Kasumi-1 (cell line): ENCODE results near the gene PBRM1.
A peak's percentile ranks its signal among the peaks of the same experiment; 100 is the strongest.

ENCODE experiments used
- DNase-seq, 2 experiments: peaks; one replicate each; lab custom pipeline; 2025; lab: John Stamatoyannopoulos, UW

The PBRM1 gene

DNA sequence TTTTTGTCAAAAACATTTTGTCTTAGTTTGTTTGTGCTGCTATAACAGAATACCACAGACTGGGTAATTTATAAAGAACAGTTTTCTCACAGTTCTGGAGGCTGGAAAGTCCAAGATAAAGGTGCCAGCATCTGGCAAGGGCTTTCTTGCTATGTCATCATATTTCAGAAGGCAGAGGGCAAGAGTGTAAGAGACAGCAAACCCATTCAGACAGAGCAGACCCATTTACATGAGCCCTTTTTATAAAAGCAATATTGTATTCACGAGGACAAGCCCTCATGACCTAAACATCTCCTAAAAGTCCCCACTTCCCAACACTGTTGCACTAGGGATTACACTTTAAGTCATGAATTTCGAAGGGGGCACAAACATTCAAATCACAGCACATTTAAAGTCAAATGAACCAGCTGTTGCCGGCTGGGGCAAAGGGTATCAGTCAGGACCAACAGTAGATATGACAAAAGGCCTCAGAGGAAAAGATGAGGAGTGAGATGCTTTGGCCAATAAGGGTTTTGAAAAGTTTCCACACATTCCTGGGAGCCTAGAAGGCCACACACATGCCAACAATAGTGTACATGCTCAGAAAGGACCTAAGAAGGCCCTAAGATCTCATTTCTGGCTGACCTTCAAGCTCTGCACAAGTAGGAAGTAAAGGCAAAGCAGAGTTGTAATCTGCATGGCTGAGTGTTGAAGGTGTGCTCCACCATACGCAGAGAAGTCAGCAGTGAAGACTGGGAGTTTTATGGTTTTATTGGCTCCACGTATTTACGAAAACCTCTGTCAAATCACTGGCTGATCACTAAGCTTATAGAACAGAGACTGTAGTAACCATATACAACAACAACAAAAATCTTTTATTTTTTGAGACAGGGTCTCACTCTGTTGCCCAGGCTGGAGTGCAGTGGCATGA lies 111.4 kb downstream of the PBRM1 start:
- no peak for DNase-seq

- DNase-seq: no peak
Measured at GRCh38 chr3:52572221-52572620, 113.5 kb downstream of the PBRM1 start.

GRCh38 chr3:52570076-52570475 lies 115.6 kb downstream of the PBRM1 start:
- no peak for DNase-seq

- DNase-seq: no peak
Measured at GRCh38 chr3:52568069-52568468, 117.6 kb downstream of the PBRM1 start.

GRCh38 chr3:52563984-52564383 lies 121.7 kb downstream of the PBRM1 start:
- no peak for DNase-seq

GRCh38 chr3:52561028-52561747 lies 124.5 kb downstream of the PBRM1 start:
- no peak for DNase-seq

- DNase-seq: no peak
Measured at GRCh38 chr3:52558436-52558835, 127.3 kb downstream of the PBRM1 start.

DNA sequence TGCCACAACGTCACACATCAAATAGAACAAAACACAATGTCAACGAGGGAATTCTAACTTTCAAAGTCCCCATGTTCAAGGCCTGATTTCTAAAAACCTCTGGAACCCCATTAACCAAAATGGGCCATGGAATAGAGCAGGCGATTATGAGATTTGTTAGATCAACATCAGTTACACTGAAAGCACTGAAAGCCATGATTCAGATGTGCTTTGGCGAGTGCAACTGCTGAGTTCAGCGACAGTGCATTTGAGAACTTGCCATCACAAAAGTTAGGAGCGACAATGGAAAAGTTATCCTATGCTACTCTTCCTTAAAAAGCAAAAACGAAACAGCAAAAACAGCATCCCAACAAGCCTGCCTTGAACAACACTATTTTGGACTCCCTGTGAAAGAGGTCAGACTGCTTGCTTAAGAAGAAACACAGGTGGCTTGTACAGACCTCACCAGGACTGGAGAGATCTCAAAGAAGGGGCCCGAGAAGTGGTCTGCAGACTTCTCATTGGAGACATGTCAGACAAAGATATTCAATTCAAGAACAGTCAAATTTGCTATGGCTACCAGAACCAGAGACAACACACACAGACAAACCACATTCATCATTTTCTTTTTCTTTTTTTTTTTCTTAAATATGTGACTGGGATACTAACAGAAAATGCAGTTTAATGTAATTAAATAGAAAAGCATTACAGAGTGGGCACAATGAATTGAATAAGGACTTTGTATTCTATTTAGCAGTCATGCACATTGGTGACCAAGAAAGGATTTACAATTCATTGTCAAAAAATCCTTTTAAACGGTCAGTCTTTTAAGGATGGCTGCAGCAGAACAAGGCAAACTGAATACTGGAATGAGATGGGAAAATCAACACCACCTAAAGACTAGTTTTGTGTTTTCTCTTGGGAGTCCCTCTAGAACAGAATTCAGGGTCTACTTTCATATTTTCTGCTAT lies 128.4 kb downstream of the PBRM1 start:
- DNase-seq: no peak

GRCh38 chr3:52555056-52555455 lies 130.7 kb downstream of the PBRM1 start:
- DNase-seq: no peak

DNA sequence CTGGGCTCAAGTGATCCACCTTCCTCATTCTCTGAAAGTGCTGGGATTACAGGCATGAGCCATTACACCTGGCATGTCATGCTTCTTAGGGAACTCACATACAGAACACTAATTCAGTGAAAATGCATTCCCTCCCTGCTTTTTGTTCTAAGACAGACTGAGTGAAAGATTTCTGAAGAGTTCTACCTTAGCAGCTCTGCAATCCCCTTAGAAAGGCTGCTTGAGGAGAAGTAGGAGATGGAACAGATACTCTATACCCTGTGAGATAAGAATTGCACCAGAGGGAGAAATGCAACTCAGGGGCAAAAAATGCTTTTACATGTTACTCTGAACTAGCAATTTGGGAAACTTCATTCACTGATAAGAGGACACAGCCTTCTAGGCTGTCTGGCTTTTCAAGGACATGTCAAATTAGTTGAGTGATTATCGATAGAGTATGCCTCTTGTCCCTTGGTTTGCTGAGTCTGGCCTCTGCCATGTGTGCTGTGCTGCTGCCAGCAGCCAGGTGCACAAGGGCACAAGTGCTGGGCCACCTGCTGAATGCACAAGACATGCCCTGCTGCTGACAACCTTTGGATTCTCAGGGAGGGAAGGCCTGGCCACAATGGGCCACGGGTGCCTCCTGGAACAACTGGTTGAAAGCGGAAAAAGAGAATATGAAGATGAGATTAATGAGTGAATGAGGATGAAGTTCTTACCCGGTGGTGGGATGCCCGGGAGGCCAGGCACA lies 131.5 kb downstream of the PBRM1 start:
- no peak for DNase-seq

DNA sequence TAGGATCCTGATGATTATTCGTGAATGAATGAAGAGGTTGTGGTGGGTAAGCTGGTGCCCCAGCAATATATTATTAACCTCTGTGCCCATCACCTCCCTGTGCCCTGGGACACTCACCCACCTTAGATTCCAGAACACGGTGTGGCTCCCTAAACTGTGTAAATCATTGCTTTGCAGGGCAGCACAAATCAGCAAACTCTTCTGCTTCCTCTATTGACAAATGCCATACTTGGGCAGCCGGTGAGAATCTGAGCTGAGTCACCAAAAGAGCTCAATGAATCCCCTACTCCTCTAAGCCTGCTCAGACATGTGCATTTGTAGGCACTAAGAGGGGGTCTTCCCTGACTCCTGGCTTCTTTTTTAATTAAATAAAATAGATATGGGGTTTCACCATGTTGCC lies 133.6 kb downstream of the PBRM1 start:
- DNase-seq: no peak

- DNase-seq: no peak
Measured at GRCh38 chr3:52551118-52551517, 134.6 kb downstream of the PBRM1 start.

GRCh38 chr3:52547143-52547542 lies 138.6 kb downstream of the PBRM1 start:
- no peak for DNase-seq

- no peak for DNase-seq
Measured at GRCh38 chr3:52546111-52546901, 139.4 kb downstream of the PBRM1 start.

DNA sequence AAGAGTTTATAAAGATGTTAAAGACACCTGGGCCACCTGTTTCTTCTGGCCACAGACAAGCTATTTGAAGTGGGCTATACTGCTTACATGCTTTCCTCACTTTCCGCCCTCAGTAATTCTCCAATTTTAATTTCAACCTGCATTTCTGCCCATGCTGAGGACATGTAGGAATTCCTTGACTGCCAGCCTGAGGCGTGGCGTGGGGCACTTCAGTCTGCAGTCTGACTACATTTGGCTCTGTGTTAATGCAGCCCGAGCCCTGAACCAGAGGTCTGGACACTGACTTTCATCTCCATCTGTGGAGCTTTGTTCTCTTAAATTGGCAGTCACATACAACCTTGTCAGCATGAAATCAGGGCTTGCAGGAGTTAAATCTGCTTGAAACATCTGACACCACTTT lies 140.8 kb downstream of the PBRM1 start:
- DNase-seq: no peak

DNA sequence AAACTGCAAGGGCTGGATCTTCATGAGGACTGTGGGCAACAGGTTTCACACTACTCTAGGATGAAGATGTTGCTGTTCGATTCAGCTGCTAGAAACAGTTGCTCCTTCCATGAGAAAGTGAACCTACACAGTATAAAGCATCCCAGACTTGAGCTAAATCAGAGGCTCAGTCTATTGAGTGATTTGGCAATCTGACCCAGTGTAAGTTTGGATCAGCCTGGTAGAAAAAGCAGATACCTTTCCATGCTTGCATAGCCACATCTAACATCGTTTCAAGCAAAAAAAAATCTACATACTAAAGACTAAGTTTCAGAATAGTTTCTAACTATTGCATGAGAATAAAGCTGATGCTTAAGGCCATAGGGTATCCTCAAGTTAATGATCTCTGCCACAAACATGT lies 144.7 kb downstream of the PBRM1 start:
- no peak for DNase-seq

- DNase-seq: peak in 1 of 2 experiments; percentile 15
Measured at GRCh38 chr3:52539010-52539653, 146.6 kb downstream of the PBRM1 start.

- no peak for DNase-seq
Measured at GRCh38 chr3:52537726-52538421, 147.8 kb downstream of the PBRM1 start.

GRCh38 chr3:52537165-52537620 lies 148.5 kb downstream of the PBRM1 start:
- no peak for DNase-seq
